HG03457 (cell line): Measurements from ENCODE around the gene ABTB2.
"Not testable (repeated sequence)": the region's sequence is repeated elsewhere in the genome, so short reads cannot be mapped to it uniquely, and the experiment has no call there.

Experiments
- ATAC-seq: cut with Tn5 transposase; IDR thresholded peaks from one replicate; pipeline ENCODE4 v1.9.1; 2021; ENCODE audit warnings: moderate number of reproducible peaks; ENCODE audit not compliant: unreplicated experiment

Gene ABTB2

DNA sequence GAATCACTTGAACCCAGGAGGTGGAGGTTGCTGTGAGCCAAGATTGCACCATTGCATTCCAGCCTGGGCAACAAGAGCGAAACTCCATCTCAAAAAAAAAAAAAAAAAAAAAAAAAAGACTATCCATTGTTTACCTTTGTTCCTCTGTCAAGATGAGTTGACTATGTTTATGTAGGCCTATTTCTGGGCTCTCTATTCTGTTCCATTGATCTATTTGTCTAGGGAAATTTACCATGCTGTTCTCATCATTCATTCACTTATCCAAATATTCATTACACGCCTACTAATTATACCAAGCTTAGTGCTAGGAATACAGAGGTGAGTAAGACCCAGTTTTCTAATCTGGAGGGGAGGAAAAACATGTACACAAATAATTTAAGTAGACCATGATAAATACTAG is 139.1 kb downstream of the ABTB2 start:
- ATAC-seq = not testable (repeated sequence)

DNA sequence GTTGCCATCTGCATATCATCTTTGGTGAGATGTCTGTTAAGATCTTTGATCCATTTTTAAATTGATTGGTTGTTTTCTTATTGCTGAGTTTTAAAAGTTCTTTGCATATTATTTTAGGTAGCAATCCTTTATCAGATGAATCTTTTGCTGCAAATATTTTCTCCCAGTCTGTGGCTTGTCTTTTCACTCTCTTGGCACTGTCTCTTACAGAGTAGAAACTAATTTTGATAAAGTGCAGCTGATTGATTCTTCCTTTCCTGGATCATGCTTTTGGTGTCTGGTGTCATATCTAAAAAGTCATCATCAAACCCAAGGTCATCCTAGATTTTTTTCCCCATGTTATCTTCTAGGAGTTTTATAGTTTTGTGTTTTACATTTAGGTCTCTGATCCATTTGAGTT is 139.7 kb downstream of the ABTB2 start:
- ATAC-seq = no peak

DNA sequence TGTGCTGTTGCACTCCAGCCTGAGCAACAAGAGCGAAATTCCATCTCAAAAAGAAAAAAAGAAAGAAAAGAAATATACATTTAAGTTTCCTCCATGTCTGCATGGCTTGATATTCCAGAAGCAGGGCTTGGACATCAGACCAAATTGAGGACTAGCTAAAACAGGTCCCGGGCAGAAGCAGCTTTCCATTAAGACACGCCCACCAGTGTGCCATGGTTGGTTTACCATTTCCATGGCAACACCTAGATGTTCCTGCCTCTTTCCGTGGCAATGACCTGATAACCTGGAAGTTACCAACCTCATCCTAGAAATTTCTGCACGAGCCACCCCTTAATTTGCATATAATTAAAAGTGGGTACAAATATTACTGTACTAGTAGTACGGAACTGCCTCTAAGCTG is 141.1 kb downstream of the ABTB2 start:
- ATAC-seq = no peak

DNA sequence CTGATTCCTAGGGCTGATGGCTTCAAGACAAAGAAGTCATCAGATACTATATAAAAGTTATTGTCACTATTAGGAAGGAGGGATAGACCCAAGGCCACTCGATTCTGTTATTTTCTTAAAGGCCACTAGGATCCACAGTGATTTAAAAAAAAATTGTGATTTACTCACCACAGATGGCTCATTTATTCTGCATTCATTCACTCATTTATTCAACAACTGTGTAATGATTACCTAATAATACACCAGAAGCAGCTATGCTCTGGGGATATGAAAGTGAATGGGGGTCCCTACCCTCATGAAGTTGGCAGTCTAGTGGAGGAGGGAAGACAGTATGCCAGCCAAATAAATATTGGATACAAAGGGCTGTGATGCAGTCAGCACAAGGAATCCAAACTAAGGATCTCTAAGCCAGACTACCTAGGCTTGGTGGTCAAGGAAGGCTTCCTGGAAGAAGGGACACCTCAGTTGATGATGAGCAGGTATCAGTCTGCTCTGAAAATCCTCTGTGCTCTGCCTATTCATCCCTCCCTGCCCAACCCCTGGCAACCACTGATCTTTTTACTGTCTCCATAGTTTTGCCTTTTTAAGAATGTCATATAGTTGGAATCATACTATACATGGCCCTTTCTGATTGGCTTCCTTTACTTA is 141.9 kb downstream of the ABTB2 start:
- ATAC-seq = no peak

DNA sequence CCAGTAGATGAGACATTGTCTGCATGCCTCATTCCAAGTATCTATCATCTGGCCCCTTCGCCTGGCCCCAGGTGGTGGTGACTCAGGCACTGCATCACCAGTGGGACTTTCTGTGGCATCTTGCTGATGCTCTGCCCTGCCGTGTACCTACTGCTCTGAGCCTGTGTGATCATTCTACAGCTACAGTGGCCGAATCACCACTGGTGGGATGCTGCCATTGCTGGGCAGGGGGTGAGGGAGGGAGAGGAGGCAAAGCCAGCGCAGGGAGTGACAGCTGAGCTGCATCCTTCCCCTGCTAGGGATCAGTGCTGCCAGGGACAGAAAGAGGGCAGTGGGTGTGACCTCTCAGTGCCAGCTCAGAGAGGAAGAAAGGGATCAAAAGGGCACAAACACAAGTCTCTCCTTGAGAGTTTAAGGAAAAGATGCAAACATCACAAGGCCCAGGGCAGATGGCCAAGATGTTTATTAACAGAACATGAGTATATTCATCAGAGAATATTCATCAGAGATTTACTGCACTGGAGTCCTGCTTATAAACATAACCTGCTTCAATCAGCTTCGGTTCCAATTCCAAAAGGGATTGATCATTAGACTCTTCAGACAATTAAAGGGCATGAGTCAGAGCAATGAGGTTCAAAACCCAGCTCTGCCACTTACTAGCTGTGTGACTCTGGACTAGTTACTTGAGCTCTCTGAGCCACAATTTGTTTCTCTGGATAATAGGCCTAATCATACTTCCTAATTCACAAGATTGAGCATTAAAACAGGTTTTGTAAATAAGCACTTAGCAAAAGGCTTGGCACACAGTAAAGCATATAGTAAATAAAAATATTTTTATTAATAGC is 142.6 kb downstream of the ABTB2 start:
- ATAC-seq = no peak

DNA sequence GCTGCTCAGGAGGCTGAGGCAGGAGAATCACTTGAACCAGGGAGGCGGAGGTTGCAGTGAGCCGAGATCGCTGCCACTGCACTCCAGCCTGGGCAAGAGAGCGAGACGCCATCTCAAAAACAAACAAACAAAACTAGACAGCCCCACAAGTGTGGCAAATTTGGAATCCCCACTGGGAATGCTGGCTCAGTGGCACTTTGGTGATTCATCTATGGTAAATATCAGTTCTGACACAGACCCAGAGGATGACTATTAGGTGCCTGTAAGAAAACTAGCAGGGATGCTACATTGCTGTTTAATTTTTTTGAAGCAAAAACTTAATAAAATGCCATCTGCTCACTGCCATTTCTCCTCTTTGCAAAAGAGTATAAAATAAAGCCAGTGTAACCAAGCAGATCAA is 144.4 kb downstream of the ABTB2 start:
- no peak for ATAC-seq

DNA sequence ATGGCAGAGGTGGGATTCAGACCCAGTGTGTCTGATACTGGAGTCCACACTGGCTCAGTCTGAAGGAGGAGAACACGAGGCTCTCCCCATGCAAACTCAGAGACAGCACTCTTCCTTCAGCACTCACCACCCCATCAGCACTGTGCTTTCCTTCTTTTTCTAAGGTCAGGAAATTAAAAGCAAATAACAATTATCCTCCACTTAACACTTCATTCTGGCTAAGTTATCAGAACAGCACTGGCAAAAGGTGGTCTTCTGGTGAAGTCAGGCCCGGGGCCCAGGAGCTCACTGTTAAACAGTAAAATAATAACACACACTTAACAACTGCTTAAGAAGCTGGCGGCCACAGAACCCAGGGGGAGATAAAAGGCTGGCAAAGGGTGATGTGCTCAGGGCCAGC is 145.2 kb downstream of the ABTB2 start:
- no peak for ATAC-seq

DNA sequence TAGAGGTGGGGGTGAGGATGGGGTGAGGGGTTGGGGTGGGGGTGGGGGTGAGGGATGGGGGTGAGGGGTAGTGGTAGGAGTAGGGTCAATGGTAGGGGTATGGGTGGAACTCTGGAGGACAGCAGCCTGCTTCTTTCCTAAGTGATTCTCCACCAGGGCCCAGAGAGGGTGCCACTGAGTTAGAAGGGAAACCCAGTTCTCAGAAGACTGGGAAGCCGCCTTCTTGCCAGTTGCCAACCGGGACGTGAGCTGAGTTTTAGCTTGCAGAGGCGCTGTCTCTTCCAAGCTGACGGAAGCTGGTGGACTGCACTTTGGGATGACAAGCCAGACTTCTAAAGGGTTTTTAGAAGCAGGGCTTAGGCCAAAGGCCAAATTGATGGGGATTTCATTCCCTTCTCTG is 148.0 kb downstream of the ABTB2 start:
- no peak for ATAC-seq

DNA sequence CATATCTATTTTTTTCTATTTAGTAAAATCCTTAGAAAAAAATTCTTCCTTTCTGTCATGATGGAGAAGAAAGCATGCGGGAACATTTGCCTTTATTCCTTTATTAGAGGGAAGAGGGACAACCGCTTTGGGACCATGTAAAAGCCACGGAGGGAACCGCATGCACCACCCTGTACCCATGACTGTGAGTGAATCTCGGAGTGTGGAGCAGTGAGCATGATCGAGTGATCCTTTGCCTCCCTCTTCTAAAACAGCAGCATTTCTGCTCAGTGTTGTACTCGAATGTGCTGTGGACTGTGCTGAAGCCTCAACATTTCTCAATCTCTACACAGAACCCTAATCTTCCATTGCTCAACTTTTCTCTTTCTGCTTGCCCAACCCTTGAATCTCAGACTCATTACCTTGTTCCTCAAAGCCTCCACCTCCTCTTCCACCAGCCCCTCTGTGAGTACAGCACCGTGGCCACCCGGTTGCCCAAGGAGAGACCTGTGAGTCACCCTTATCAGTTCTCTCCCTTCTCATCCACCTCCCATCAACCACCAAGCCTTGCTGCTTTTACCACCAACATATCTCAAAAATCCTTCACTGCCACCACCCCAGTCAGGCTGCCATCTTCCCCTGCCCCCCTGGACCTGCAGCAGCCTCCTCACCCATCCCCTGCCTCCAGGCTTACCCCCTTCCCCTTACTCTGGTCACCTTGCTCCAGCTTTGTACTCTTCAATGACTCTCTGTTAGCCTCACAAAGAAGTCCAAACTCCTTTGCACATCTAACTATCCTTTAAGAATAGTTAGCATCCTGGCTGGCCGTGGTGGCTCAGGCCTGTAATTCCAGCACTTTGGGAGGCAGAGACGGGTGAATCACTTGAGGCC is 149.3 kb downstream of the ABTB2 start:
- ATAC-seq = no peak

DNA sequence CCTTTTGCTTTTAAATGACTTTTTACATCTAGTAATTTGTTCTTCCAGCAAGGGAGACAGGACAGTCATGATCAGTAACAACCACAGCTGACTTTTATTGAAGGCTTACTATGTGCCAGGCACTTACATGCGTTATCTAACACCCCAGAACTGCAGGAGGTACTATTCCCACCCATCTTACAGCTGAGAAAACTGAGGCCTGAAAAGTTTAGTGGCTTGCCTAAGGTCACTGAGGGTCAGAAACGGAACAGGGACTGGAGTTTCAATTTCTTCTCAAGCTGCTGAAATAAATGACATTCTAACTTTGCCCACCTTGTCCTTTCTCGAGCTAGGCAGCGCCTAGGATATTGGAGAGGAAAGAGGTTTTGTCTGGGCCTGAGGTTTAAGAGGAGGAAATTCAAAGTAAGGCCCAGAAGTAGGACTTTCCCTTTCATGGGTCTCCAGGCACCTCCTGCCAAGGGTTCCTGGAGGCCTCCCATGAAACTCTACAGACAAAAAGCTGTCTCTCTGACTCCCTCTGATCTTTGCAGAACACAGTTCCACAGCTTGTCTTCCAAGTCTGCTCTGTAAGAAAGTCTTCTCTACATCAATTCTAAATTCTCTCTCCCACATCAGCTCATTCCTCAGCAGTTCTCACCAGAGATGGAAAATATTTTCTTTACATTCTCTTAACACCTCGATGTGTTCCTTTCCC is 150.2 kb downstream of the ABTB2 start:
- no peak for ATAC-seq

DNA sequence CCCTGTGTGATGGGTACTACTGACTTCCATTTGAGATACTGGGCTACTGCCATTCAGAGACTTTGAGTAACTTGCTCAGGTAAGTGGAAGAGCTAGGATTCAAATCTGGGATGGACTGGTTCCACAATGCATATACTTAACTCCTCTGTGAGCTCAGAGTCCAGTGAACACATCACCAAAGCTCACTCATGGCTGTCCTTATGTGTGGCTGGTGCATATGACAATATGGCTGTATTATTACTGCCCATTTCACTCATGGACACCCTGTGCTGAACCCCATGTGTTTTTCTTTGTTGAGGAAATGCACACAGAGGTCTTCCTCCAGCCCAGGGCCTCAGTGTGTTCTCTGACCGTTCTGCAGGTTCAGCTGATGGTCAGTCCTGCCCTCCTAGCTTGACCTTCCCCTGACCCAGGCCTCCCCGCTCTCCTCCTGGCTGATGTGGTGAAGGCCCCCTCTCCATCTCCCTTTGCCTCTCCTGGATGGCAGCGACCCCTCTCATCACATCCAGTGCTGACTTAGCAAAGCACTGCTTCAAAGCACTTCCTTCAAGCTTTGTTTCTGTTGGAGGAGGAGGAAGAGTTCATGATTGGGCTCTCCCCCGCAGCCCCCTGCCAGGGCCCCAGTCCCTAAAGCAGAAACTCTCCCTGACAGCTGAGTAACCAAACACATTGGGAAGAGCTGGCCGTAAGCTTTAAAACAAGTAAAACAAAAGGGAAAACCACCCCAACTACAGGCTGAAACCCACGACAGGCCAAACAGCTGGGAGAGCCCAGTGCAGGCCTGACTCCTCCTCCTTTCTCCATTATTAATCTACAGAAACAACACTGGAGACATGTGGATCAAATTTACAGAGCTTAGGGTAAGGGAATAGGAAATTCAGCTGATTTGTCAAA is 151.2 kb downstream of the ABTB2 start:
- ATAC-seq = no peak

DNA sequence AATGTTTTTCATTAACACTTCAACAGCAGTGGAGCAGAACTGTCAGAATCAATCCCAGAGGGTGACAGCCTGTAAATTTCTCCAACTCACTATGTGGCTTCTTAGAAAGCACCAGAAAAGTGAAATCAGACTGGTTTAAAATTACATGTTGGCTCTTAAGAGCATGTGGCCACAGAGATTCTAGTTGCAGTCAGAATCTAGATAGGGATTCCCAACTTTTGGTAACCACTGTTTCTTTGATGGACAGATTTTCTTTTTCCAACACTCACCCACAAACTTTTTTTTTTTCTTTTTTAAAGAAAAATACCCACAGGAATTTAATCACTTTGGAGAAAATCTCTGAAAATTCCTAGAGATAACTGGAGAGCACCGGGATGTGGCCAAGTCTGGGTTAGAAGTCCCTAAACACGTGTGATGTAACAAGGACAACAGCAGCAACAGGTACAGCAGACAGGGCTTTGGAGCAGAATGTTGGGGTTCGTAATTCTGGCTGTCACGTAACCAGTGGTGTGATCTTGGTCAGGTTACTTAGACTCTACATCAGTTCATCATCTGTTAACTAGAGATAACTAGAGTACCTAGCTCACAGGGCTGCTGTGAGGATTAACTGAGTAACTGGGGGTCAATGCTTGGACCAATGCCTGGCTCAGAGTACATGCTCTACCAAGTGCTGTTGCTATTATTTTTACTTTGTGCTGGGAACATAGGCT is 152.3 kb downstream of the ABTB2 start:
- ATAC-seq = no peak

DNA sequence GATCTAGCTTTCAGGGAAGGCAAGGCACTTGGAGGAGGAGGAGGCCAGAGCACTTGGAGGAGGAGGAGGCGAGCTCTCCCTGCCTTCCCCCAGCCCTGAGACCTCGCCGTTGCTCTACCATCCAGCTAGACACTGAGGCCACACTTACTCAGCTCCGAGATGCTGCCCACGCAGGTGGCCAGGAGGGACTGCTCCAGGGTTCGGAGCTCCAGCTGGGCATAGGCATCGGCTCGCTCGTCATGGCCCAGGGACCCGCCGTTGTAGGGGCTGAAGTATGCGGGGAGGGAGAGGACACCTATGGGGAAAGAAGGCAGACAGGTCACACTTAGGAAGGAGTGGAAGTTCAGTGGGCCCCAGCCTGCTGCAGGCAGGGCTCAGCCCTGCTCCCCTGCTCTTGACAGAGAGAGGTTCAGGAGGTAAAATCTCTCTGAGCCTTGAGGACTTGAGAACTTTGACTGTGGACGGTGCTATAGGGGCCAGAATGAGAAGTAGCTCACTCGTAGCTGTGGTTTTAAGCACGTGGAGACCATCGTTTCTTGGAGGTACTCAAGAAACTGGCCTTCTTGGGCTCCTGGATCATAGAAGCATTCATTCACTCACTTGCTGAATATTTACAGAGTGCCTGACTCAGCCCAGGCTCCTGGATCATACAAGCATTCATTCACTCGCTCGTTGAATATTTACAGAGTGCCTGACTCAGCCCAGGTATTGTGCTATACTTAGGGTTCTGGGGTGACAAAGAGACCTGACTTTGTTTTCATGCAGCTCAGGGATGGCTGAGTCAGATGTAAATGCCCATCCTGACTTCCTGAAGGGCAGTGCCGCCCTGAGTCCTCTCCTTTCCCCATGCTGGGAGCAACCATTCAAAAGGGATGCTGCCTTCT is 153.2 kb downstream of the ABTB2 start:
- no peak for ATAC-seq

DNA sequence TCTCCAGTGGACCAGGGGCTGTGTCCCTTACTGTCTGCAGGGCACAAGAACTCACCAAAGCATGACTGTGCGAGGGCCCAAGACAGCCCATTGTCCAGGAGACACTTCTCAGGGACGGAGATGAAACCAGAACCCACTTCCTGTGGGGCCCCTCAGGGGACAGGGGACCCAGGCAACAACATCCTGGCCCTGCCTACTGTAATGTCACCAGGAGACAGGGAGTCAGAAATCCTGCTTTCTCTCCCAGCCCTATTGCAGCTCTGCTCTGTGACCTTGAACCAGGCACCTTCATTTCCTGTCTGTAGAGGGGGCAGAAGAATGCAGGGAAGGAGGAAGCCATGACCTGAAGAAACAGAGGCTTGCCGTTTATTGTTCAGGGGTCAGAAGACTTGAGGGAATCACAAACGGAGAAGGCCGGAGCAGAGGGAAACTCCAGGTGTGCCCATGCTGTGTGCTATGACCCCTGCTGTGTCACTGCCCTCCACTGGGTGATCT is 154.4 kb downstream of the ABTB2 start:
- ATAC-seq = no peak

DNA sequence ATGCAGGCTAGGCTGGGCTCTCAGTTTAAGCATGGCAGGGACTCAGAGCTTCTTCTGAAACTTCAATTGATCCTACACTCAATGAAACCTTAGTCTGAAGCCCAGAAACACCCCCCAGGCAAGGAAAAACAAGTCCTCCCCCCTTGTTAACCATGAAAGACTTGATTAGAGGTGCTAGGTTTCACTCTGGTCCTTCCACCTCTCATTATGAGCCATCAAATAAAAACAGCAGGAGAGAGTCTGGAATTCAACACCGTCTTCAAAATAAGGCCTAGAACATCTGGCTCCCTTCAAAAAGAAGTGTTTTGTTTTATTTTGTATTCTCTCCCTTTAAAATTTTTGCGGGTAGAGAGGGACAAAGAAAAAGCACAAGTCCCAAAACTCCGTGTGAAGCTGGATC is 156.7 kb downstream of the ABTB2 start:
- ATAC-seq = no peak

DNA sequence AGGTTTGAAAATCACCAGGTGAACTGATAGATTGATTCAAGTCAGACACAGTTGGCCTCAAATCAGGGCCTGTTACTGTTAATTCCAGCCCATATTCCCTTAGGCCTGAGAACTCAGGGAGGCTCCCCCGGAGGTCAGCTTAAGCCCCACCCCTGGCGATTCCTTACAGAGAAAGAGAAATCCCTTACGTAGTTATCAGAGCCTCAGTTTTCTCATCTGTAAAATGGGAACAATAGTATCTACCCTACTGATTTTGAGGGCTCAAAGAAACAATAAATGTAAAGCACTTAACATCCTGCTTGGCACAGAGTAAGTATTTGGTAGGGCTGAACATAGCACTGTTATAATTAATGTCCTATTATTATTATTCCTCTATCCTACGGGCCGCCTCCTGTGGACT is 158.3 kb downstream of the ABTB2 start:
- ATAC-seq = no peak

DNA sequence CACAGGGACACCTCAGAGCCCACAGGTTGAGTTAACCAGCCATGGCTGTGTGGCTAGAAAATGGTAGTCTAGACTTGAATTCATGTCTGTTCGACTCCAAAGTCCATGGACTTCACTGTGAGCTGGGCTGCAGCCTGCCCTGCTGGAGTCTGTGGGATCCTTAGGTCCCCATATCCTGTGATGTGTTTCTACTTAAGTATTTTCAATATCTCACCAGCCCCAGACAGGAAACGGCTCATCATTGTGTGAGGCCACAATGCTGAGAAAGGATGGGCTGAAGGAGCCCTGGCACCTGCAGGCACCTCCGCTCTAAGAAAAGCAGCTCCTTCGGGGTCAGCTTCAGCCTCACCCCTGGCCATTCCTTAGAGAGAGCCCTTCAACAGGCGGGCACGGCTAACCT is 159.3 kb downstream of the ABTB2 start:
- no peak for ATAC-seq

DNA sequence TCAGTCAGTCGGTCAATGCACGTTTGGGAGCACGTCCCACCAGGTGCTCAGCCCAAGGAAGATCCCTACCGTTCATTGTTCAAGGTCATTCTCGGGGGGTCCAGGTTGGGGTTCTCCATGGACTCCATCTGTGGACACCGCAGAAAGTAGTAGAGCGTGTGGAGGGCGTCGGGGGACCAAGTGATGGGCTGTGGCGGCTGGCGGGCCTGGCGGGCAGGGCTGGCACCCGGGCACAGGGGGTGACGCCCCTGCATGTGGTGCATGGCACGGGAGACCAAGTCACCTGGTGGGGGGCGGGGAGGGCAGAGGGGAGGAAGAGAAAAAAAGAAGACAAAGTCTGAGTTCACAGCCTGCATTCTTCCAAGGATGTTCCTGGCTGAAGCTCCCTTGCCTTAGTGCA is 160.6 kb downstream of the ABTB2 start:
- no peak for ATAC-seq
